ENCODE measurements around the gene SH3RF2.
A peak's percentile ranks its signal among the peaks of the same experiment; 100 is the strongest.

The SH3RF2 gene

DNA sequence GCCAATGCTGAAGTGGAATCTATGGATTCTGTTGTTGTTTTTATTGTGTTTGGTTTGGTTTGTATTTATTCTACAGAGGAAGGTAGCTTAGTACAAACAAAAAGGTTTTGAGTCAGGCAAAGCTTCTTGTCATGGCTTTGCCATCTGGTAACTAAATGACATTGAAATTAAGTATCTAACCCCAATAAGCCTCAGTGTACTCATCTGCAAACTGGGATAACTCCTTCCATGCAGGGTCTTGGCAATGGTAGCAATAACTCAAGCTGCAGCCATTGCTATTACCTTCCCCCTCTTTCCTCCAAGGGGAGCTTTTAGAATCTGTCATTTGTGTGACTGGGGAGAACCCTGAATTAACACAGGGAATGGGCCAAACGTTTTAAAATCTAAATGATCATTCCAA lies 89.3 kb downstream of the SH3RF2 start:
- peak overlapping the region; percentile 75; the same call in 1 of the 2 replicates for H3K27ac ChIP-seq (ENCODE audit: low read depth, low read length)
- peaks cover 35% of the 10 kb centered on the region for H3K4me1 ChIP-seq (ENCODE audit: insufficient read depth, low read length)
- no peak overlapping the region for H3K9ac ChIP-seq (ENCODE audit: low read depth, low read length)
- no CpG with 5 or more reads among the region's 1 CpG for WGBS
- no peaks in the 10 kb centered on the region for H3K36me3 ChIP-seq (ENCODE audit: insufficient read depth, low read length)
- no peak overlapping the region for H3K4me3 ChIP-seq (ENCODE audit: low read length)
- no peaks in the 10 kb centered on the region for H3K9me3 ChIP-seq (ENCODE audit: insufficient read depth, low read depth, low read length)
- H3K27me3 ChIP-seq (ENCODE audit: insufficient read depth, low read length): no peaks in the 10 kb centered on the region

DNA sequence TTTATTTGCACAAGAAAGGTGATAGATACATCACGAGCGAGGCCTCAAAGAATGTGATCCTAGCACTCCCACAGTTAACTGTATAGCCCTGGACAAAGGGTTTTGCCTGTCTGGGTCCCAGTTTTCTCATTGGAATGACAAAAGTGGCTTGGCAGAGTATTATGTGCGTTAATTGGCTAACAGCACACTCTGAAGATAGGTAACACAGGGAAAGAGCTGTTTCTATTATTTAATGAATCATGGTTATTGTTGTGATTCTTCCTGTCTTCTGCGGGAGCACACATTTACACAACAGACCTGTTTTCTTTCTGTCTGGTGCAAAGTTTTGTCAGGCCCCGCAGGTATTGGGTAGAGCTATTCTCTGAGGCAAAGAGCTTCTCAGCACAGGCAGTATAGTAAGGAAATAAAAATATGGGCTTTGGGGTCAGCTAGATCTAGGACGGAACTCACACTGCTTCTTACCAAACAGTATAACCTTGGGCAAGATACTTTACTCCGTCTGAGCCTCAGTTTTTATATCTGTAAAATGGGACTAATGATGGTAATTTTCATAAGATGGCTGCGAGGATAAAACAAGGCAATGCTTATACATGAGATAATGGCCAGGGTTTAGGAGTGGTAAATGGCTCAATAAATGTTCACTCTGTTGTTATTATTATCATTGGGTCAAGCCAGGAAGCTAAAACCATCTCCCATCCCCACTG lies 90.1 kb downstream of the SH3RF2 start:
- no peaks in the 10 kb centered on the region for H3K9me3 ChIP-seq (ENCODE audit: insufficient read depth, low read depth, low read length)
- peaks cover 35% of the 10 kb centered on the region for H3K4me1 ChIP-seq (ENCODE audit: insufficient read depth, low read length)
- H3K36me3 ChIP-seq (ENCODE audit: insufficient read depth, low read length): no peaks in the 10 kb centered on the region
- H3K27me3 ChIP-seq (ENCODE audit: insufficient read depth, low read length): no peaks in the 10 kb centered on the region
- WGBS: 35% methylated on average over 7 of the region's 8 CpGs
- H3K27ac ChIP-seq (ENCODE audit: low read depth, low read length): peak overlapping the region; percentile 80; the same call in 1 of the 2 replicates
- H3K4me3 ChIP-seq (ENCODE audit: low read length): no peak overlapping the region
- H3K9ac ChIP-seq (ENCODE audit: low read depth, low read length): peak overlapping the region; percentile 34

DNA sequence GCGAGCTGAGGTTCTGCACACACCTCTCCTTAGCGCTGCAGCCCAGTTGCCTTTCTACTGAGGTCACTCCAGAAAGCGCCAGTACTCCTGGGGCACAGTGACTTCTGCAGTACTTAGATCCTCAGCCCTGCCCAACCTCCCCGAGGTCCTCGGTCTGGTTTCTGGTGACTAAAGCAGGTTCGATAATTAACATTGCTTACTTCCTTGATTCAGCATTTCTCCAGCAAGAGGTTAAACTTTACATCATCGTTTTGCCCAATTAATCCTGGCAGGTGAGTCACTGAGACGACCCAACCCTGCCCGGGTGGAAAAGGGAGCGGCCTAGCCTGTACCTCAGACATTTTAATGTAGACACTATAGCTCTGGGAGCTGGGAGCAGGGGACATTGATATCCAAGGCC lies 91.4 kb downstream of the SH3RF2 start:
- Histone ChIP-seq H3K9ac (ENCODE audit: low read depth, low read length) (no peak overlapping the region), H3K27me3 (ENCODE audit: insufficient read depth, low read length) (no peaks in the 10 kb centered on the region), H3K4me1 (ENCODE audit: insufficient read depth, low read length) (peaks cover 35% of the 10 kb centered on the region), H3K36me3 (ENCODE audit: insufficient read depth, low read length) (no peaks in the 10 kb centered on the region), H3K27ac (ENCODE audit: low read depth, low read length) (no peak overlapping the region), H3K4me3 (ENCODE audit: low read length) (no peak overlapping the region), H3K9me3 (ENCODE audit: insufficient read depth, low read depth, low read length) (no peaks in the 10 kb centered on the region)
- 84% methylated on average over 10 of the region's 10 CpGs for WGBS

DNA sequence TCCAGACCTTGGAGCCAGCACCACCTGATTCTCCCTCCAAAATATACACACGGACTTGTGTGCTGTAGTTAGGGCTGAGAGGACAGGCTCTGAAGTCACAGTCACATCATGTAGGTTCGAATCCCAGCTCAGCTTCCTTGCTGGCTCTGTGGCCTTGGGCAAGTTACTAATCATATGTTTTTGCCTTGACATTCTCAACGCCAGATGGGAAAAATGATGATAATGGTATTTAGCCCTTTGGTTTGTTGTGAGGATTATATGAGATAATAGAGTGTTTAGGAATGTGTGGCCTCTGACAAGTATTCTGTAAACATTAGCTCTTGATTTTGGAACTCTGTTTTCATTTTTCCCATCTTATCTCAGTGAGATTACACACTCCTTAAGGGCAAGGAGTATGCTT lies 96.5 kb downstream of the SH3RF2 start:
- H3K9ac ChIP-seq (ENCODE audit: low read depth, low read length): no peak overlapping the region
- H3K4me1 ChIP-seq (ENCODE audit: insufficient read depth, low read length): peaks cover 5% of the 10 kb centered on the region; the same call in 1 of the 2 replicates
- H3K4me3 ChIP-seq (ENCODE audit: low read length): no peak overlapping the region
- H3K27ac ChIP-seq (ENCODE audit: low read depth, low read length): no peak overlapping the region
- no peaks in the 10 kb centered on the region for H3K36me3 ChIP-seq (ENCODE audit: insufficient read depth, low read length)
- no peaks in the 10 kb centered on the region for H3K27me3 ChIP-seq (ENCODE audit: insufficient read depth, low read length)
- 87% methylated on average over 3 of the region's 3 CpGs for WGBS
- no peaks in the 10 kb centered on the region for H3K9me3 ChIP-seq (ENCODE audit: insufficient read depth, low read depth, low read length)

DNA sequence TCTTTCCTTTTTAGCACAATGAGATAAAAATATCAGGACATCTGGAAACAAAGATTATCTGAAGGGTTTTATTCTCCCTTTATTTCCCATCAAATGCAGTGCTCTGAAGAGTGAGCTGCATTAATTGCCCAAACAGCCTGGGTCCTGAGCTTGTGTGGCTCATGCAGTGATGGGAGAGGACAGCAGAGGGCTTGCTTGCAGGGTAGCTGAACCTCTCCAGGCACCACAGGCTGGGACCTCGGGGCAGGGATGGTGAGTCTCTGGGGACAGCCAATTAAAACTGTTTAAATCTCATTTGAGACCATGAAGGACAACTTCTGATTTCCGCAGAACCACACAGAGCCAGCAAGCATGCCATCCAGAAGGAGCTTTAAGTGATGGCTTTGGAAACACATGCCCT lies 97.7 kb downstream of the SH3RF2 start:
- Histone ChIP-seq H3K27ac (ENCODE audit: low read depth, low read length) (no peak overlapping the region), H3K27me3 (ENCODE audit: insufficient read depth, low read length) (no peaks in the 10 kb centered on the region), H3K9ac (ENCODE audit: low read depth, low read length) (no peak overlapping the region), H3K4me3 (ENCODE audit: low read length) (no peak overlapping the region), H3K4me1 (ENCODE audit: insufficient read depth, low read length) (no peaks in the 10 kb centered on the region), H3K9me3 (ENCODE audit: insufficient read depth, low read depth, low read length) (no peaks in the 10 kb centered on the region), H3K36me3 (ENCODE audit: insufficient read depth, low read length) (no peaks in the 10 kb centered on the region)
- 86% methylated on average over 2 of the region's 2 CpGs for WGBS

DNA sequence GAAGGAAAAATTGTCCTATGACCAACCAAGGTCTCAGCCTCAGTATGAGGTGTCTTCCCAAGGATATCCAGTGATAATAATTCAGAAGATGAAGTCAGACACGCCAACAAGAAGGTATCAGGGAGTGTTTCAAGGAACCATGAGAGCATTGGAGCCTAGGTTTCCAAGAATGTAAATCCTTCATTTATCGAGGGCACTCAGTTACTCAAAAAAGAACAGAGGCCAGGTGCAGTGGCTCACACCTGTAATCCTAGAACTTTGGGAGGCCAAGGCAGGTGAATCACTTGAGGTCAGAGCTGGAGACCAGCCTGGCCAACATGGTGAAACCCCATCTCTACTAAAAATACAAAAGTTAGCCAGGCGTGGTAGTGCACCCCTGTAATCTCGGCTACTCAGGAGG lies 98.2 kb downstream of the SH3RF2 start:
- no peaks in the 10 kb centered on the region for H3K4me1 ChIP-seq (ENCODE audit: insufficient read depth, low read length)
- H3K36me3 ChIP-seq (ENCODE audit: insufficient read depth, low read length): no peaks in the 10 kb centered on the region
- no peak overlapping the region for H3K27ac ChIP-seq (ENCODE audit: low read depth, low read length)
- no peaks in the 10 kb centered on the region for H3K27me3 ChIP-seq (ENCODE audit: insufficient read depth, low read length)
- H3K9me3 ChIP-seq (ENCODE audit: insufficient read depth, low read depth, low read length): no peaks in the 10 kb centered on the region
- no peak overlapping the region for H3K9ac ChIP-seq (ENCODE audit: low read depth, low read length)
- no peak overlapping the region for H3K4me3 ChIP-seq (ENCODE audit: low read length)
- 72% methylated on average over 4 of the region's 4 CpGs for WGBS

DNA sequence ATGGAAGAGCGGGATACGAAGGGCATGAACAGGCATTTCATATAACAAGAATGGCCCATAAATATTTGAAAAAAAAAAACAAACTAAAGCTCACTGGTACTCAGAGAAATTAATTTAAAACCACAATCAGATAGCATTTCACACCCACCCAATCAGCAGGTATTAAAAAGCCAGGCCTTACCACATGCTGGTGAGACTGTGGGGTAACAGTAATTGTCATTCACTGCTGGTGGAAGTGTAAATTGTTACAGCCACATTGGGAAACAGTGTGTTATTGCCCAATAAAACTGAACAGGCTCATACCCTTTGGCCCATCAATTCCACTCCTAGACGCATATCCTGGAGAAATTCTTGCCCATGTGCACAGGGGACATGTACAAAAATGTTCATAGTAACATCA lies 103.0 kb downstream of the SH3RF2 start:
- H3K4me3 ChIP-seq (ENCODE audit: low read length): no peak overlapping the region
- H3K9me3 ChIP-seq (ENCODE audit: insufficient read depth, low read depth, low read length): no peaks in the 10 kb centered on the region
- H3K9ac ChIP-seq (ENCODE audit: low read depth, low read length): no peak overlapping the region
- no peaks in the 10 kb centered on the region for H3K4me1 ChIP-seq (ENCODE audit: insufficient read depth, low read length)
- H3K27ac ChIP-seq (ENCODE audit: low read depth, low read length): no peak overlapping the region
- no peaks in the 10 kb centered on the region for H3K36me3 ChIP-seq (ENCODE audit: insufficient read depth, low read length)
- 94% methylated on average over 3 of the region's 3 CpGs for WGBS
- H3K27me3 ChIP-seq (ENCODE audit: insufficient read depth, low read length): no peaks in the 10 kb centered on the region

DNA sequence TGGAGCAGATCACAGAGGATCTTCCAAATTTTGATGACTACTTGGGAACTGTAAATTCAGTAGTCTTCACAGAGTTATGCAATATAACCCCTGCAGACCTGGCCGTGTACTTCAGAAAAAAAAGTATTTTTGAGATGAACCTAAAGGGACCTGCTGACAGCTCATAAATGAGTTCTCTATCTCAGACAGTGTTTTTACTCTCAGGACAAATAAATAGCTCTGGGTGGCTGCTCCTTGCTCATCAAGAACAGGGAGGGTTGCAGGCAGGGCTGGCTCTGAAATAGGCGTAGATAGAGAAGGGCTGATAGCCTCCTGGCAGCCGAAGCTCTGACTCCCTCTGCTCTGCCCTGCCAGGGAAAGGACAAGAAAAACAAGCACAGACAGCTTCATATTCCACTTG lies 104.1 kb downstream of the SH3RF2 start:
- Histone ChIP-seq H3K9ac (ENCODE audit: low read depth, low read length) (no peak overlapping the region), H3K4me1 (ENCODE audit: insufficient read depth, low read length) (no peaks in the 10 kb centered on the region), H3K9me3 (ENCODE audit: insufficient read depth, low read depth, low read length) (no peaks in the 10 kb centered on the region), H3K27ac (ENCODE audit: low read depth, low read length) (no peak overlapping the region), H3K27me3 (ENCODE audit: insufficient read depth, low read length) (no peaks in the 10 kb centered on the region), H3K36me3 (ENCODE audit: insufficient read depth, low read length) (no peaks in the 10 kb centered on the region), H3K4me3 (ENCODE audit: low read length) (no peak overlapping the region)
- 93% methylated on average over 3 of the region's 3 CpGs for WGBS

DNA sequence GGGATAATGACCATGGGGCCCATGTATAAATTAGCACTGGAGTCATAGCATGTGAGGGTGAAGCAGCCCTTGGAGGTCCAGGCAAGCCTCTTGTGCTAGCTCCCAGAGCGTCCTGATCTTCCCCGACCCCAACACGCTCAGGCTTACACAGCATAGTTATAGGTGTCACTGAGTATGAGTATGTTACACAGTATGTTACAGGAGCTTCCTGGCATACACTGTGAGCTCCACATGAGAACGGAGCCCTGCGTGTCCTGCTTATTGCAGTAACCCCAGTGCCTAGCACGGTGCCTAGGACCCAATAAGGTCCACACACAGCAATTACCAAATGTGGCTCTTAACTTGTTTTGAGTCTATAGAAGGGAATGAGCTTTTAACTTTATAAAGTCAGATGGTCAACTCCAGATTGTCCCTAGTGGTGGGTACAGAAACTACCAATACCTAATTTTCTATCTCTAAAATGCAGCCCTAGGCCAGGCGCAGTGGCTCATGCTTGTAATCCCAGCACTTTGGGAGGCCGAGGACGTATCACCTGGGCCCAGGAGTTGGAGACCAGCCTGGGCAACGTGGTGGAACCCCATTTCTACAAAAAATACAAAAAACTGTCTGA lies 104.9 kb downstream of the SH3RF2 start:
- Histone ChIP-seq H3K9ac (ENCODE audit: low read depth, low read length) (no peak overlapping the region), H3K36me3 (ENCODE audit: insufficient read depth, low read length) (no peaks in the 10 kb centered on the region), H3K4me3 (ENCODE audit: low read length) (no peak overlapping the region), H3K27me3 (ENCODE audit: insufficient read depth, low read length) (no peaks in the 10 kb centered on the region), H3K27ac (ENCODE audit: low read depth, low read length) (no peak overlapping the region), H3K9me3 (ENCODE audit: insufficient read depth, low read depth, low read length) (no peaks in the 10 kb centered on the region), H3K4me1 (ENCODE audit: insufficient read depth, low read length) (no peaks in the 10 kb centered on the region)
- 84% methylated on average over 10 of the region's 10 CpGs for WGBS

DNA sequence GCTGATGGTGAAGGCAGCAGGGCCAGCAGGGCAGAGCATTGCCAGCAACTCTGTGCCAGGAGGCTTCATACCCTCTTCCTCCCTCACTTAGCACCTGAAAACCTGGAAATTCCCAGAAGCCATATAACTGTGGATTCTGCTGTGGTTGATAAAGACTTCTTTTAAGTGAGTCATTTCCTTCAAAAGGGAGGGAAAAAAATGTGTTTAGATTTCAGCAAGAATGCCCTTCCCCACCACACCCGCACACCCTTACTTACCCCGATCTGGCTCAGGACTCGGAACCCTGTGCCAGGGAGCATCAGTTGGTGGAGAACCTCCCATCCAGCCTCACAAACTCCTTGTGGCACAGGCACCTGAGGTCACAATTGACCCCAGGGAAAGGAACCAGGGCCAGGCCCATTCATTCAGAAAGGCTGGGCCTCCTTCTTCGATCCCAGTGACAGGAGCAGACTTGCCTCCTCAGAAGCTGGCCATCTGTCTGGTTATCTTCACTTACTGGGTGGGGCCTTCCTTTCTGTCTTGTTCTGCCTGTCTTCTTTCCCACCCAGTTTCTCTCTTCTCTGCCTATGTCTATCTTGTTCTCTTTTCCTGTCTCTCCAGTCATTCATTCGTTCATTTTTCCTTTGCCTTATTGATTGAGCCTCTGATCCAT lies 106.4 kb downstream of the SH3RF2 start:
- Histone ChIP-seq H3K27ac (ENCODE audit: low read depth, low read length) (no peak overlapping the region), H3K9ac (ENCODE audit: low read depth, low read length) (no peak overlapping the region), H3K4me3 (ENCODE audit: low read length) (no peak overlapping the region), H3K9me3 (ENCODE audit: insufficient read depth, low read depth, low read length) (no peaks in the 10 kb centered on the region), H3K36me3 (ENCODE audit: insufficient read depth, low read length) (no peaks in the 10 kb centered on the region), H3K4me1 (ENCODE audit: insufficient read depth, low read length) (no peaks in the 10 kb centered on the region), H3K27me3 (ENCODE audit: insufficient read depth, low read length) (no peaks in the 10 kb centered on the region)
- WGBS: 90% methylated on average over 5 of the region's 5 CpGs

DNA sequence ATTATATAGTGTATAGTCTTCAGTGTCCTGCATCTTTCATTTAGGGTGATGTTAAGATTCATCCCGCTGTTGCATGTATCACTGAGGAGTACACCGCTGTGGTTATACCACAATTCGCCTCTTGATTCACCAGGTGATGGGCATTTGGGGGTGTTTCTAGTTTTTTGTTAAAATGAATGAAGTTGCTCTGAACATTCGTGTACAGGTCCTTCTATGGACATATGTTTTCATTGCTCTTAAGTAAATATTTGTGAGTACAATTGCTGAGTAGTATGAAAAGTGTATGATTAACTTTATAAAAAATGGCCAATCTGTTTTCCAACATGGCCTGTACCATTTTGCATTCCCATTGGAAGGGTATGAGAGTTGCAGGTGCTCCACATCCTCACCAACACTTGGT lies 107.3 kb downstream of the SH3RF2 start:
- Histone ChIP-seq H3K4me3 (ENCODE audit: low read length) (no peak overlapping the region), H3K36me3 (ENCODE audit: insufficient read depth, low read length) (no peaks in the 10 kb centered on the region)
- 95% methylated on average over 4 of the region's 4 CpGs for WGBS

More for the DNA sequence above, 107.3 kb downstream of the SH3RF2 start:
- Histone ChIP-seq H3K27ac (ENCODE audit: low read depth, low read length) (no peak overlapping the region), H3K4me1 (ENCODE audit: insufficient read depth, low read length) (no peaks in the 10 kb centered on the region), H3K9me3 (ENCODE audit: insufficient read depth, low read depth, low read length) (no peaks in the 10 kb centered on the region), H3K9ac (ENCODE audit: low read depth, low read length) (no peak overlapping the region), H3K27me3 (ENCODE audit: insufficient read depth, low read length) (no peaks in the 10 kb centered on the region)

Measured in HUES64 (cell line).